ENCODE measurements around the gene TSSK6.

GRCh38 chr19:19506592-19506991, 8.8 kb downstream of the TSSK6 start:
- TF ChIP-seq POLR2A (IDR thresholded peaks at IDR 0.05; ENCODE audit: low read depth, low read length) (no peak), CEBPB (IDR thresholded peaks at IDR 0.05; ENCODE audit: low read depth, low read length) (no peak)

All from IMR-90 (cell line).